Fibroblast of the aortic adventitia (primary cell): ENCODE results near the gene PUSL1. TPM values are rescaled to one million over a fixed set of nuclear protein-coding genes. Genes with fewer than 3 reads are reported as not detected.

ENCODE experiments used
- DNase-seq: peaks from one replicate; pipeline ENCODE4 v3.0.0-alpha.2; 2010; ENCODE audit warnings: low read depth
- H3K4me3 ChIP-seq: 2 replicates; pipeline ENCODE4 v1.5.1; 2011; ENCODE audit warnings: low read depth, mild to moderate bottlenecking, control low read depth, low read length, moderate library complexity
- CTCF ChIP-seq: IDR thresholded peaks from 2 replicates; pipeline ENCODE4 v1.5.1; 2011; ENCODE audit warnings: mild to moderate bottlenecking, low read length, control low read depth, inconsistent platforms; ENCODE audit not compliant: insufficient read depth
- total RNA-seq: library from RNA; depleted of rRNA; stranded (reverse); fragments of >200 nt; gene quantifications from 2 replicates; pipeline ENCODE4 v1.2.3, GENCODE V29; 2012; ENCODE audit warnings: low replicate concordance

Gene PUSL1
- total RNA-seq, 1 donor = 25.9 TPM

GRCh38 chr1:1300352-1300739, 8.1 kb upstream of the PUSL1 start:
- DNase-seq = no peak
- no peak overlapping the region for H3K4me3 ChIP-seq
- no peak for TF ChIP-seq CTCF

GRCh38 chr1:1302006-1302430, 6.4 kb upstream of the PUSL1 start:
- peak; percentile 41 for TF ChIP-seq CTCF
- H3K4me3 ChIP-seq = no peak overlapping the region
- DNase-seq = no peak

- DNase-seq = no peak
- no peak for TF ChIP-seq CTCF
- no peak overlapping the region for H3K4me3 ChIP-seq
These were observed 5.4 kb upstream of the PUSL1 start for GRCh38 chr1:1302951-1303509.

GRCh38 chr1:1303736-1304135, 4.7 kb upstream of the PUSL1 start:
- DNase-seq = no peak
- H3K4me3 ChIP-seq = no peak overlapping the region
- no peak for TF ChIP-seq CTCF

- DNase-seq = peak; percentile 72
- H3K4me3 ChIP-seq = peak overlapping the region; percentile 74
- no peak for TF ChIP-seq CTCF
These were observed 3.8 kb upstream of the PUSL1 start for GRCh38 chr1:1304331-1305299.

GRCh38 chr1:1305300-1306069, 2.9 kb upstream of the PUSL1 start:
- DNase-seq = peak; percentile 73
- peak overlapping the region; percentile 74 for H3K4me3 ChIP-seq
- TF ChIP-seq CTCF = no peak
